GM19239 (cell line): ENCODE measurements around the gene LRRC8D.
A peak's percentile ranks its signal among the peaks of the same experiment; 100 is the strongest.
"Not testable (repeated sequence)": the region's sequence is repeated elsewhere in the genome, so short reads cannot be mapped to it uniquely, and the experiment has no call there.

Experiments used
- DNase-seq: peaks from one replicate; pipeline ENCODE4 v3.0.0; 2011; ENCODE audit warnings: low spot score; ENCODE audit not compliant: insufficient read length
- FAIRE-seq: peaks from 2 replicates; lab custom pipeline; 2011; peaks lifted over from hg19 to GRCh38; lab: Jason Lieb, UNC

LRRC8D gene

GRCh38 chr1:89906088-89906487 is 85.3 kb downstream of the LRRC8D start:
- FAIRE-seq = no peak
- DNase-seq = no peak

GRCh38 chr1:89907727-89908212 is 86.9 kb downstream of the LRRC8D start:
- DNase-seq (no peak), FAIRE-seq (no peak)

GRCh38 chr1:89908273-89908671 is 87.4 kb downstream of the LRRC8D start:
- FAIRE-seq (no peak), DNase-seq (no peak)

- DNase-seq (no peak), FAIRE-seq (no peak)
Measured at GRCh38 chr1:89908672-89909436, 88.0 kb downstream of the LRRC8D start.

GRCh38 chr1:89910268-89910667 is 89.4 kb downstream of the LRRC8D start:
- FAIRE-seq (peak; percentile 40), DNase-seq (no peak)

GRCh38 chr1:89910780-89911179 is 89.9 kb downstream of the LRRC8D start:
- FAIRE-seq (no peak), DNase-seq (no peak)

- no peak for DNase-seq
- no peak for FAIRE-seq
Measured at GRCh38 chr1:89911191-89911991, 90.6 kb downstream of the LRRC8D start.

- no peak for DNase-seq
- no peak for FAIRE-seq
Measured at GRCh38 chr1:89912073-89912472, 91.2 kb downstream of the LRRC8D start.

GRCh38 chr1:89913353-89914095 is 92.7 kb downstream of the LRRC8D start:
- FAIRE-seq = no peak

GRCh38 chr1:89917353-89917752 is 96.5 kb downstream of the LRRC8D start:
- FAIRE-seq (no peak), DNase-seq (no peak)

More at GRCh38 chr1:89913353-89914095, 92.7 kb downstream of the LRRC8D start:
- DNase-seq = no peak

GRCh38 chr1:89918127-89918793 is 97.4 kb downstream of the LRRC8D start:
- DNase-seq (no peak), FAIRE-seq (no peak)

- DNase-seq = no peak
- FAIRE-seq = peak; percentile 57
Measured at GRCh38 chr1:89918794-89919155, 97.9 kb downstream of the LRRC8D start.

GRCh38 chr1:89919174-89919573 is 98.3 kb downstream of the LRRC8D start:
- no peak for FAIRE-seq
- no peak for DNase-seq

- FAIRE-seq = no peak
- no peak for DNase-seq
Measured at GRCh38 chr1:89922911-89923310, 102.1 kb downstream of the LRRC8D start.

GRCh38 chr1:89923517-89923916 is 102.7 kb downstream of the LRRC8D start:
- FAIRE-seq (peak; percentile 53), DNase-seq (no peak)

- DNase-seq, FAIRE-seq: not testable (repeated sequence)
Measured at GRCh38 chr1:89924075-89924474, 103.2 kb downstream of the LRRC8D start.

GRCh38 chr1:89927049-89927448 is 106.2 kb downstream of the LRRC8D start:
- DNase-seq (no peak), FAIRE-seq (no peak)

- DNase-seq (no peak), FAIRE-seq (no peak)
Measured at GRCh38 chr1:89927478-89927877, 106.6 kb downstream of the LRRC8D start.

- DNase-seq (no peak), FAIRE-seq (no peak)
Measured at GRCh38 chr1:89928506-89928905, 107.7 kb downstream of the LRRC8D start.

- DNase-seq (no peak), FAIRE-seq (no peak)
Measured at GRCh38 chr1:89929467-89930063, 108.7 kb downstream of the LRRC8D start.
